ENCODE results near the gene PITPNC1.

PITPNC1 gene

DNA sequence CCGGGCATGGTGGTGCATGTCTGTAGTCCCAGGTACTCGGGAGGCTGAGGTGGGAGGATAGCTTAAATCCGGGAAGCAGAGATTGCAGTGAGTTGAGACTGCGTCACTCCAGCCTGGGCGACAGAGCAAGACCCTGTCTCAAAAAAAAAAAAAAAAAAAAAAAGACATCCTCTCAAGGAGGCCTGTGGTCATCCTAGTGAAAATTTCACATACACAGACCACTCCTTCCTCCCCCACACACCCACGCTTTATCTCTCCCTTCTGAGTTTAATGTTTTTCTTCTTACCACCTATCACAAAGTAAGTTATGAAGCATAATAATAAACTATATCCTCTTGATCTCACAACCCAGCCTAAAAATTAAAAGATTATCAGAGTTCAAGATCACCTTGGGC is 339.3 kb downstream of the PITPNC1 start:
- H3F3A ChIP-seq (ENCODE audit: insufficient read depth, low read length) = no peaks in the 10 kb centered on the region
- 0 out of 2 replicates have a peak, but pooled peaks cover 2% of the 10 kb centered on the region for H3K9me3 ChIP-seq (ENCODE audit: low read length)
- no peaks in the 10 kb centered on the region for H4K20me1 ChIP-seq (ENCODE audit: insufficient read depth, low read length)
- peak overlapping the region; percentile 87 for H3K4me2 ChIP-seq (ENCODE audit: low read length)
- peak overlapping the region; percentile 91 for H3K4me3 ChIP-seq (ENCODE audit: low read depth, low read length, poor library complexity, severe bottlenecking)
- no peak overlapping the region for H3K27ac ChIP-seq (ENCODE audit: low read depth, low read length, poor library complexity, severe bottlenecking)
- no peak overlapping the region for H2AFZ ChIP-seq (ENCODE audit: low read length)
- peaks cover 16% of the 10 kb centered on the region for H3K36me3 ChIP-seq (ENCODE audit: insufficient read depth, low read length)
- H3K4me1 ChIP-seq (ENCODE audit: insufficient read depth, low read length, severe bottlenecking) = peaks cover 26% of the 10 kb centered on the region
- H3K9me2 ChIP-seq (ENCODE audit: low read depth, low read length) = no peaks in the 10 kb centered on the region
- TF ChIP-seq, protein P1, sequence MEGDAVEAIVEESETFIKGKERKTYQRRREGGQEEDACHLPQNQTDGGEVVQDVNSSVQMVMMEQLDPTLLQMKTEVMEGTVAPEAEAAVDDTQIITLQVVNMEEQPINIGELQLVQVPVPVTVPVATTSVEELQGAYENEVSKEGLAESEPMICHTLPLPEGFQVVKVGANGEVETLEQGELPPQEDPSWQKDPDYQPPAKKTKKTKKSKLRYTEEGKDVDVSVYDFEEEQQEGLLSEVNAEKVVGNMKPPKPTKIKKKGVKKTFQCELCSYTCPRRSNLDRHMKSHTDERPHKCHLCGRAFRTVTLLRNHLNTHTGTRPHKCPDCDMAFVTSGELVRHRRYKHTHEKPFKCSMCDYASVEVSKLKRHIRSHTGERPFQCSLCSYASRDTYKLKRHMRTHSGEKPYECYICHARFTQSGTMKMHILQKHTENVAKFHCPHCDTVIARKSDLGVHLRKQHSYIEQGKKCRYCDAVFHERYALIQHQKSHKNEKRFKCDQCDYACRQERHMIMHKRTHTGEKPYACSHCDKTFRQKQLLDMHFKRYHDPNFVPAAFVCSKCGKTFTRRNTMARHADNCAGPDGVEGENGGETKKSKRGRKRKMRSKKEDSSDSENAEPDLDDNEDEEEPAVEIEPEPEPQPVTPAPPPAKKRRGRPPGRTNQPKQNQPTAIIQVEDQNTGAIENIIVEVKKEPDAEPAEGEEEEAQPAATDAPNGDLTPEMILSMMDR (IDR thresholded peaks at IDR 0.05; ENCODE audit: low read length) = no peak
- TF ChIP-seq EZH2 (IDR thresholded peaks at IDR 0.05; ENCODE audit: borderline replicate concordance, low read length) = no peak
- peaks cover 22% of the 10 kb centered on the region for H3K79me2 ChIP-seq (ENCODE audit: insufficient read depth, low read length)
- H3K9ac ChIP-seq (ENCODE audit: low read length) = no peak overlapping the region; the same call in 1 of the 2 replicates
- no peaks in the 10 kb centered on the region for H3K27me3 ChIP-seq (ENCODE audit: insufficient read depth, low read length)

DNA sequence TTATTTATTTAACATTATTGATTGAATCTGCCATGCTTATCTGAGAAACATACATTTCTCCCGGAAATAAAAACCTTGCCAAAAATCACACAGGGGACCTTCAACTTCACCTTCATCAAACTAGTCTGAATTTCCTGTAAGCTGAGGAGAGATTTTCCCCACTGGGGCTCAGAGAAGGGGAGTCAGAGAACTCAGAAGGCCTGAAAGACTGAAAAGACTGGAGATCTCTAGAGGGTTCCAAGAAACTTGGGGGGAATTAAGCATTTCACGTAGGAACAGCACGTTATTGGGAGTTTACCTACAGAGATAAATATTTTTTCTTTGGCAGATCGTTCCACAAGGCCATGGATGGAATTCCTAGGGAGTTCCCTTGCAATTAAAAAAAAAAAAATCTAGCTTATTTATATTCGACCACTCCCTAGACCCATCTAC is 340.1 kb downstream of the PITPNC1 start:
- no peaks in the 10 kb centered on the region for H3K9me2 ChIP-seq (ENCODE audit: low read depth, low read length)
- no peak for TF ChIP-seq EZH2 (IDR thresholded peaks at IDR 0.05; ENCODE audit: borderline replicate concordance, low read length)
- H3F3A ChIP-seq (ENCODE audit: insufficient read depth, low read length) = no peaks in the 10 kb centered on the region
- H3K27me3 ChIP-seq (ENCODE audit: insufficient read depth, low read length) = no peaks in the 10 kb centered on the region
- H3K36me3 ChIP-seq (ENCODE audit: insufficient read depth, low read length) = peaks cover 24% of the 10 kb centered on the region
- 0 out of 2 replicates have a peak, but pooled peaks cover 2% of the 10 kb centered on the region for H3K9me3 ChIP-seq (ENCODE audit: low read length)
- peak overlapping the region; percentile 80; the same call in 1 of the 2 replicates for H2AFZ ChIP-seq (ENCODE audit: low read length)
- peaks cover 26% of the 10 kb centered on the region for H3K4me1 ChIP-seq (ENCODE audit: insufficient read depth, low read length, severe bottlenecking)
- H4K20me1 ChIP-seq (ENCODE audit: insufficient read depth, low read length) = no peaks in the 10 kb centered on the region
- H3K27ac ChIP-seq (ENCODE audit: low read depth, low read length, poor library complexity, severe bottlenecking) = peak overlapping the region; percentile 39
- H3K79me2 ChIP-seq (ENCODE audit: insufficient read depth, low read length) = peaks cover 22% of the 10 kb centered on the region
- peak overlapping the region; percentile 87 for H3K4me2 ChIP-seq (ENCODE audit: low read length)
- peak overlapping the region; percentile 94 for H3K9ac ChIP-seq (ENCODE audit: low read length)
- H3K4me3 ChIP-seq (ENCODE audit: low read depth, low read length, poor library complexity, severe bottlenecking) = peak overlapping the region; percentile 91

DNA sequence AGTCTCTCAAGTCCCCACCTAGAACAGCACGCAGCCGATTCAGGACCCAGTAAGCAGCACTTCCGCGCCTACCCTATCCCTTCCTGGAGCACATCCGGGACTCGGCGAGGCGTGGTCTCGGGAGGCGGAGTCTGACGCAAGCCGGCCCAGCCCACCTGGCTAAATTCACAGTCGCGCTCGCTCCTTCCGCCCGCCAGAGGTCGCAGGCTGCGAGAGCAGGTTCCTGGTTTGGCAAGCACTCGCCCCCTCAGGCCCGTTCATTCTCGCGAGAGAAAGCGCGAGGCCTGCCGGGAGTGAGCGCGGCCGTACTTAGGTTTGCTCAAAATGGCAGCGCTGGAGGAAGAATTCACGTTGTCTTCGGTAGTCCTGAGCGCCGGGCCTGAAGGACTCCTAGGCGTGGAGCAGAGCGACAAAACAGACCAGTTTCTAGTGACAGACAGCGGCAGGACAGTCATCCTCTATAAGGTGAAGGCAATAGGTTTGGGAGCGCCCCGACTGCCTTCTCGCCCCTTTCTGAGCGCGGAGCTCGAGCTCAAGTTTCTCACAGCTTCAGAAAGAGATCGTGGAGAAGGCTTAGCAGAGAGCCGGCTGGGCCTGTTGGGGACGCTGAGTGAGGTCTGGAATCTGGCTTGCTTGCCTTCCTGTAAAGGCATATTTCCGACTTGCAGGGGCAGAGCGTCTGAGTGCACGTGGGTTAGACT is 340.7 kb downstream of the PITPNC1 start, which contains the start of gene NOL11:
NOL11 (plus strand) TSS at position 313 of the 701 bp plus-strand sequence; CDS start at position 325, 12 bp downstream.
- Histone ChIP-seq H3K4me1 (ENCODE audit: insufficient read depth, low read length, severe bottlenecking) (peaks cover 26% of the 10 kb centered on the region), H3K4me3 (ENCODE audit: low read depth, low read length, poor library complexity, severe bottlenecking) (peak within 1 kb of the TSS; percentile 91), H3K36me3 (ENCODE audit: insufficient read depth, low read length) (peaks cover 29% of the 10 kb centered on the region), H3K9me2 (ENCODE audit: low read depth, low read length) (no peaks in the 10 kb centered on the region), H3K27me3 (ENCODE audit: insufficient read depth, low read length) (no peaks in the 10 kb centered on the region), H3K79me2 (ENCODE audit: insufficient read depth, low read length) (peaks cover 22% of the 10 kb centered on the region), H3F3A (ENCODE audit: insufficient read depth, low read length) (no peaks in the 10 kb centered on the region), H3K9ac (ENCODE audit: low read length) (peak within 1 kb of the TSS; percentile 98), H2AFZ (ENCODE audit: low read length) (peak within 1 kb of the TSS; percentile 80; the same call in 1 of the 2 replicates), H4K20me1 (ENCODE audit: insufficient read depth, low read length) (no peaks in the 10 kb centered on the region), H3K9me3 (ENCODE audit: low read length) (0 out of 2 replicates have a peak, but pooled peaks cover 2% of the 10 kb centered on the region), H3K27ac (ENCODE audit: low read depth, low read length, poor library complexity, severe bottlenecking) (peak within 1 kb of the TSS; percentile 79), H3K4me2 (ENCODE audit: low read length) (peak within 1 kb of the TSS; percentile 98)
- no peak for TF ChIP-seq EZH2 (IDR thresholded peaks at IDR 0.05; ENCODE audit: borderline replicate concordance, low read length)
- TF ChIP-seq, protein P1 (IDR thresholded peaks at IDR 0.05; ENCODE audit: low read length) = peak; percentile 94

Measured in OCI-LY1 (cell line).